Right lobe of liver (tissue), 4 donors: Measurements from ENCODE around the gene KCNG3.

ENCODE experiments used
- POLR2A ChIP-seq: fragments of 450-650 bp; IDR thresholded peaks from one replicate; pipeline ENCODE4 v1.6.1; 2017; ENCODE audit warnings: antibody characterized with exemption, mild to moderate bottlenecking
- TF ChIP-seq, protein P1 (sequence below), 4 donors: fragments of 200-600 bp in 3 of 4; fragments of 450-650 bp in 1 of 4; IDR thresholded peaks; one replicate each; pipeline versions ENCODE4 v1.5.1 to v1.8.0; 2016 to 2022; ENCODE audit warnings: antibody characterized with exemption in 4 of 4, mild to moderate bottlenecking in 2 of 4
- donor health status: DM: no; HTN: no; CAD: no.
- donor health status: DM: no; HTN: no; CAD: no.
- donor health status: DM: no; HTN: yes; CAD: no.

DNA sequence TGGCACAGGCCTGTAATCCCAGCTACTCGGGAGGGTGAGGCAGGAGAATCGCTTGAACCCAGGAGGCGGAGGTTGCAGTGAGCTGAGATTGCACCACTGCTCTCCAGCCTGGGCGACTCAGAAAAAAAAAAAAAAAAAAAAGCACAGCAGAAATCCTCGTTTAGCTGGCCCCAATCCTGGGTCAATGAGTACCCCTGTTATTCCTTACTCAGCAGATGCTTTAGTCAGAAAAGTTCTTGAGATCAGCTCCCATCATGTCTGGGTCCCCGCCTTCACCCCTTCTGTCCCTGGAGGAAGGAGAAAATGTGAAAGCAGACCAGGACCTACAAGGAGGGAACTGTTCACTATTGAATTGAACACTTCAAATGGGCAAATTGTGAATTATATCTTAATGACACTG is 16.4 kb upstream of the KCNG3 start:
- TF ChIP-seq POLR2A: no peak
- TF ChIP-seq, protein P1, sequence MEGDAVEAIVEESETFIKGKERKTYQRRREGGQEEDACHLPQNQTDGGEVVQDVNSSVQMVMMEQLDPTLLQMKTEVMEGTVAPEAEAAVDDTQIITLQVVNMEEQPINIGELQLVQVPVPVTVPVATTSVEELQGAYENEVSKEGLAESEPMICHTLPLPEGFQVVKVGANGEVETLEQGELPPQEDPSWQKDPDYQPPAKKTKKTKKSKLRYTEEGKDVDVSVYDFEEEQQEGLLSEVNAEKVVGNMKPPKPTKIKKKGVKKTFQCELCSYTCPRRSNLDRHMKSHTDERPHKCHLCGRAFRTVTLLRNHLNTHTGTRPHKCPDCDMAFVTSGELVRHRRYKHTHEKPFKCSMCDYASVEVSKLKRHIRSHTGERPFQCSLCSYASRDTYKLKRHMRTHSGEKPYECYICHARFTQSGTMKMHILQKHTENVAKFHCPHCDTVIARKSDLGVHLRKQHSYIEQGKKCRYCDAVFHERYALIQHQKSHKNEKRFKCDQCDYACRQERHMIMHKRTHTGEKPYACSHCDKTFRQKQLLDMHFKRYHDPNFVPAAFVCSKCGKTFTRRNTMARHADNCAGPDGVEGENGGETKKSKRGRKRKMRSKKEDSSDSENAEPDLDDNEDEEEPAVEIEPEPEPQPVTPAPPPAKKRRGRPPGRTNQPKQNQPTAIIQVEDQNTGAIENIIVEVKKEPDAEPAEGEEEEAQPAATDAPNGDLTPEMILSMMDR (IDR thresholded peaks at IDR 0.05): no peak
